ENCODE results near the gene SCFD1. TPM values are rescaled to one million over a fixed set of nuclear protein-coding genes. Genes with fewer than 3 reads are reported as not detected.
"Not testable (repeated sequence)": the region's sequence is repeated elsewhere in the genome, so short reads cannot be mapped to it uniquely, and the experiment has no call there.

The SCFD1 gene
- polyA plus RNA-seq, 1 donor = 106 TPM

DNA sequence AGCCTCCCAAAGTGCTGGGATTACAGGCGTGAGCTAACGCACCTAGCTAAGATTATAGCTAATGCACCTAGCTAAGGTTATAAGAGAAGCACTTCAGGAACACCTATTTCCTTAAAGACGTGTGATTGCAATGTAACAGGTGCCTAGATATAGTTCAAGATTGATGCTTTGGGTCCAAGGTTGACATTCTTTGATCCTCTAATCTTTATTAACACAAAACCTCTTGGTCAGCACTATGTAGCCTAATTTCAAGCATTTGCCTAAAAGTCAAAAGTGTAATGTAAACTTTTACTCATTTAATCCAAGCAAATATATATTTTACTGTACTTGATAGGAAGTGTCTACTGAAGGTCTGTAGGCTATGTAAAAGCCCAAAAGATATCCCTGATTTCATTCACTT lies 36.5 kb downstream of the SCFD1 start:
- DNase-seq = no peak

DNA sequence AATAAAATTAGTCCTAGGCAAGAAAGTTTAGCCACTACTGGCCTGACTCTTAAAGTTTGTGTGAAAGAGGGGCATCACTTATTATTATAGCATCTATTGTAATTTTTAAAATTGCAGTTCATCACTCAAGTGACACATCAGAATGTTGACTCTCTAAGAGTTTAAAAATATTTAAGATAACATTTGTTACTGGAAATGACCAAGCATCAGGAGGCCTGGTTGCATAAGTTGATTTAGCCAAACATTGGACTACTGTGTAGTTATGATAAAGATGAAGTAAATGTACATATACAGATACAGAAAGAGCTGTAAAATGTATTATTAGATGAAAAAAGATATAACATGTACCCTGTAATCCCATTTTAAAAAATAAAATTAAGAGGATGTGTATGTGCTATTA lies 47.5 kb downstream of the SCFD1 start:
- no peak for DNase-seq

DNA sequence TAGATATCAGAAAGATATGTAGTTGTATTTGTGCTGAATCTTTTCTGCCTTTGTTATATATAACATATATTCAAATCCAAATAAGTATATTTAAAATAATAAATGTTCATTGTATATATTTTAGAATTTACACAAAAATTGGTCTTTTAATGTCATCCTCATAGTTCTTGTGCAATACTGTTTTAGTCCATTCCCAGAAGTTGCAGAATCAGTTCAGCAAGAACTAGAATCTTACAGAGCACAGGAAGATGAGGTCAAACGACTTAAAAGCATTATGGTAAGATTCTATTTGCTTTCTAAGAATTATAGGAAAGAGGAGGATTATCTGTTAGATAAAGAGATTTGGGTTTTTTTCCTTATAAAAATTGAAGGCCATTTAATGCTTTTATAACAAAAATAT lies 51.0 kb downstream of the SCFD1 start:
- DNase-seq = no peak

DNA sequence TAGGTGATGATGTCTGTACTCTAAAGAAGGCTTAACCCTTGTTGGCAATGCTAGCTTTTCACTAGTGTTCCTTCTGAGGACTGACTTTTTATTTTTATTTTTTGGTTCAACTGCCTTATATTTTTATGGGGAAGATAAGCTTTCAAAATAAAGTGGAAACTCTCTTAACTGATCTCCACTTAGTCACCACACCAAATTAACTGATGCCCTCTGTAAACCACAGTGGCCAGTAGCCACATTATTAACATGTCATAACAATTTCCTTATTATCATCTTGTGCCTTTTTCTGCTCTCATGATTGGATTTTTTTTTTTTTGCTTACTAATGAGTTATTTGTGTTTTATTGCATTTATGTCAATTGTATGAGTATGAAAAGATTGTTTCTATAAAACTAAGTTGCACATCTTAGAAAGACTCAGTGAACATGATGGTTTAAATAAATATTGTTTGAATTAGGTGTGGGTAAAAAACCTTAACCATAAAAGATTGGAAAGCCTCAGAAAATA lies 56.9 kb downstream of the SCFD1 start:
- no peak for DNase-seq

DNA sequence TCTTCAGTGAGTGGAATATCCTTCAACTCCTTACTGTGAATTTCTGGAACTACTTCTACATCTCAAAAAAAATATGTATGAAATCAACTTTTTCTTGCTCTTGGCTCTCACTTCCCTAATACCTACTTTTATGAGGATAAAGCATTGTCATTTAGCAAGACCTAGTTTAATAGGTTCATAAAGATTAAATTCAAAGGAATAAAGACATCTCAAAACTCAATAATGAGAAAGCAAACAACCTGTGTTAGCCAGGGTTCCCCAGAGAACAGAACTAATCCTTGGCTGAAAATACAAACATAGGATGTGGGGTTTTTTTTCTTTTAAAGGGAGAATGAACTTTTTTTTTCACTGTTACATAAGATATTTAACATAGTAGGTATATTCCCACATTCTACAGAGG lies 57.9 kb downstream of the SCFD1 start:
- no peak for DNase-seq

DNA sequence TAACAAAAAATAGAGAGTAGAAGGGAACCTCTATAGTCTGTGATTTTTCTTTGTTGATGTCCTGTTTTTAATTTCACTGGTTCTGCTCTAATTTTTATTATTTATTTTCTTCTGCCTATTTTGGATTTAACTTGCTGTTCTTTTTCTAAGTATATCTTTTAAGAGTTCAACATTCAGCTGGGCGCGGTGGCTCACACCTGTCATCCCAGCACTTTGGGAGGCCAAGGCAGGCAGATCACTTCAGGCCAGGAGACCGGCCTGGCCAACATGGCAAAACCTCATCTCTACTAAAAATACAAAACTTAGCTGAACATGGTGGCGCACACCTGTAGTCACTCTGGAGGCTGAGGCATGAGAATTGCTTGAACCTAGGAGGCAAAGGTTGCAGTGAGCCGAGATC lies 58.7 kb downstream of the SCFD1 start:
- not testable (repeated sequence) for DNase-seq

DNA sequence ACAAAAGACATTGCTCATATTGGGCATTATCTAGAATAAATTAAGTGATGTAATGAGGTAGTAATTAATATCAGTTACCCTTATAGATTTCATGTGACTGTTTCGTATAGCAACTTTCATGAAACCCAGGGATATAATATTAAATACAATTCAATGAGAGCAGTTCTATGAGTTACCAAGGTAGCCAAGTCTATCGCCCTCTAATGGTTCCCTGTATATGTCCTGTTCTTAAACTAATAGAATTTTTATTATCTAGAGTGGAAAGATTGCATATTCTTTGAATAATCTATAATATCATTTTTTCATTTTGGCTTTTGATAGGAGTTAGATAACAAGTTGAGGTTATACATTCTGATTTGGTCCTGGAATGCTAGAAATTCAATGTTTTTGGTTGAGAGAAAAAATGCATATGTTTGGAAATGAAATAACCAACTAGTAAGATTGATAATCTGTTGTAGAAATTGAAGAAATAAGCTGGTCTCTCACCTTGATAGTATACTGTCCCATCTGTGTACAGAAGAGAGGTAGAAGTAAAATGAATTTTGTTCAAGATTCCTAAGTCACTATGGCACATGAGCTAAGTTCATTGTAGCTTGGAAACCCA lies 59.7 kb downstream of the SCFD1 start:
- DNase-seq = no peak

DNA sequence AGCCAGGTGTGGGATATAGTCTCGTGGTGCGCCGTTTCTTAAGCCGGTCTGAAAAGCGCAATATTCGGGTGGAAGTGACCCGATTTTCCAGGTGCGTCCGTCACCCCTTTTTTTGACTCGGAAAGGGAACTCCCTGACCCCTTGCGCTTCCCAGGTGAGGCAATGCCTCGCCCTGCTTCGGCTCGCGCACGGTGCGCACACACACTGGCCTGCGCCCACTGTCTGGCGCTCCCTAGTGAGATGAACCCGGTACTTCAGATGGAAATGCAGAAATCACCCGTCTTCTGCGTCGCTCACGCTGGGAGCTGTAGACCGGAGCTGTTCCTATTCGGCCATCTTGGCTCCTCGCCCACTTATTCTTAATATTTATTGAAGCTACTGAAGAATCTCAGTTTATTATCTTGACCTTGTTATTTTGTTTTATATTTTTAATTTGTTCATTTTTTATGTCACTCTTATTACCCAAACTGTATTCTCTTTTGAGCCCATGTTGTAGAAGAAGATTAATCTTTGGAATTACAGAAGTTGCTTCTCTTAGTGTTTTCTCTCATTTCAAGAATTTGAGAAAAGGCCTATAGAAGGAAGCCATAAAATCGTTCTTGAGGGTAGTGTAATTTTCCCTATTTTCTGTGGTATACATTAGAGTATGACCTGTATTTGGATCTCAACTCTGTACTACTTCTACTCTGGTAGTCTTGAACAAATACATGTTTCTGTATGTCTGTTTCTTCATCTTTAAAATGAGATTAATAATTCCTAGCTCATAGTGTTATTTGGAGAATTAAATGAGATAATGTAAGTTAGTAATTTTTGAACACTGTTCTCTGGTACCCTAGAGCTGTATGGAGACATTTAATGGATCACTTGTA lies 68.6 kb downstream of the SCFD1 start:
- DNase-seq = not testable (repeated sequence)

DNA sequence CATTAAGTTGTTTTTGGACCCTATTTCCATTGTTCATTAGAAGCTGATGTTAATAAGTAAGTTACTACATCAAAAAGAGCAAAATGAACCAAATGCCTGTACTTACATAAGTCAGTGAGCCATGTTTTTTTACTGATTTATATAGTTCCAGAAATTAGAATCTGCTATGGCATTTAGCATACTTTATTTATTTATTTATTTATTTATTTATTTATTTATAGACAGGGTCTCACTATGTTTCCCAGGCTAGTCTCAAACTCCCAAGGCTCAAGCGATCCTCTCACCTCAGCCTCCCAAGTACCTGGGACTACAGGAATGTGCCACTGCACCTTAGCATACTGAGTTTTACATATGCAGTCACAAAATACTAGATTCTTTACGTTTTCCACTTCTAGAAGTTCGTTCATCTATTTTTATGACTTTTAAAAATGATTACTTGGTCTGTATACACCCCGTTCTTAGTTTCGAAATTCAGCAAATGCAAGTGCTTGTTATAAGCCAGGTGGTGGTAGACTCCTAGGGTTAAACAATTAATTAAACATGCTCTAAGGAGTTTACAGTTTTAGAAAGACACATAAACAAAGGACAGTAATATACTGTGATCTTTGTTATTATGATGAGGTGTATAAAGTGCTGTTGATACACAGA lies 69.8 kb downstream of the SCFD1 start:
- DNase-seq = no peak

DNA sequence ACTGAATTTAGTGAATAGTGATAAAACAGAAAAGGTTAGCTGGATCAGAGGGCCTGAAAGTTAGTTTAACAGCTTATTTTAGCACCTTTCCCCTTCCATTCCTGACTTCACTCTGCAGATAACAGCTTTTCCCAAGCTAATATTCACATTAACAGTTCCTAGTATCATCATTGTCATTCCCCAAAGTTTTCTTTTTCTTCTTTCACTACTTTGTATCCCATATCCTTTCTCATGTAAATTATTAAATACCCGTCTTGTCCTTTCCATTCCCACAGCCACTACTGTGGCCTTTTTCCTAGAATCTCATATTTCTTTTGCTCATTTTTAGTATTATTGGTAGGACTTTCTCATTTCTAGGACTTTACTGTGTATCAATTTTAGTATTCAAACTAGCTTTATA lies 70.5 kb downstream of the SCFD1 start:
- no peak for DNase-seq

DNA sequence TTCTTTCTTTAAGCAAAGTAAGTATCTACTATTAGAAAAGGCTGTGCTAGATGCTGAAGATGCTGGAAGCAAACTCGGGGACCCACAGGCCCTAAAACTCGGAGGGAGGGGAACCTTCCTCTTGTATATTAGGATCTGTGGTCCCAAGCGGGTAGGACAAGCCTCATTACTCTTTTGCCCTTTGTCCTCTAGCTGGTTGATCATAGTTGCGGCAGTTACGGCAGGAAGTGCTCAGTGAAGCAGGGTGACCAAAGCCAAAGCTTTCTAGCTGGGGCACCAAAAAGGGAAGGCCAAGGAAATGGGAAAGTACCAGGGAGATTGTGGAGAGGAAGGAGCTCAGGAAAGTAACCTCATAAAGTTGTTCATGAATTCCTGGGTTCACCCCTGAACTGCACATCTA lies 76.3 kb downstream of the SCFD1 start:
- DNase-seq = peak; percentile 13

DNA sequence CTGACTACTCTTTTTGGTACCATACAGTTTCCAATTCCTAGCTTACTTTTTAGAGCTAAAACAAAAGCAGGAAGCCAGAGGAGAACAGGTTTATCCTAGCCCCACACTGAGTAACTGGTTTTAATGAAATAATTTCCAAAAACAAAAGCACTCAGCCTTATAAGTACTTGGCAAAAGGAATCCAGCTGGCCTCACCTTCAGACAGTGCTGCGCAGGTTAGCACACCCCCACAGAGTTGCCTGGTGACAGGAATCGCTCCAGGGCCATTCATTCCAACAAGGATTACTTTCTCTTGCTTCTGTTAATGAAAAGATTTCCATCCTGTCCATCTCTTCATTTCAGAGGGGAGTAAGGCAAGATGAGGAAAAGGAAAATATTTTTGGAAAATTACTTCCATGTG lies 84.6 kb downstream of the SCFD1 start:
- no peak for DNase-seq

DNA sequence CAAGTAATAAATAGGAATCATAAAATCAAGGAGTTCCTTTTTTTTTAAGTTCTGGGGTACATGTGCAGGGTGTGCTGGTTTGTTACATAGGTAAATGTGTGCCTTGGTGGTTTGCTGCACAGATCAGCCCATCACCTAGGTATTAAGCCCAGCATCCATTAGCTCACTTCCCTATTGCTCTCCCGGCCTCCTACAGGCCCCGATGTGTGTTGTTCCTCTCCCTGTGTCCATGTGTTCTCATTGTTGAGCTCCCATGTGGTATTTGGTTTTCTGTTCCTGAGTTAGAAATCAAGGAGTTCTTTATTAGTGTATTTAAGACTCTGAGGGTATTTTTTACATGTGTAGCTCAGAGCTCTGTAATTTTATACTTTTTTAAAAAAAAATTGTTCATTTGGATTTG lies 86.0 kb downstream of the SCFD1 start:
- DNase-seq = no peak

DNA sequence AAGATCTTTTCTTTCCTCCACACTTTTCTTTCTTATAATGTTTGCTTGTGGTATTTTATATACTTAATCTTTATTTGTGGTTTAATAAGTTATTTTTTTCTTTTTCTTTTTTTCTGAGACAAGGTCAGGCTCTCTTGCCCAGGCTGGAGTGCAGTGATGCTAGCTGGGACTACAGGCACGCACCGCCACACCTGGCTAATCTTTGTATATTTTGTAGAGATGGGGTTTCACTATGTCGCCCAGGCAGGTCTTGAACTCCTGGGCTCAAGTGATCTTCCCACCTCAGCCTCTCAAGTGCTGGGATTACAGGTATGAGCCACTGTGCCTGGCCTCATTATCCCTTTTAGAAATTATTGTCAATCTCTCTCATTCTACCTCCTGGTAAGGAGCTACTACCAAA lies 87.1 kb downstream of the SCFD1 start:
- no peak for DNase-seq

DNA sequence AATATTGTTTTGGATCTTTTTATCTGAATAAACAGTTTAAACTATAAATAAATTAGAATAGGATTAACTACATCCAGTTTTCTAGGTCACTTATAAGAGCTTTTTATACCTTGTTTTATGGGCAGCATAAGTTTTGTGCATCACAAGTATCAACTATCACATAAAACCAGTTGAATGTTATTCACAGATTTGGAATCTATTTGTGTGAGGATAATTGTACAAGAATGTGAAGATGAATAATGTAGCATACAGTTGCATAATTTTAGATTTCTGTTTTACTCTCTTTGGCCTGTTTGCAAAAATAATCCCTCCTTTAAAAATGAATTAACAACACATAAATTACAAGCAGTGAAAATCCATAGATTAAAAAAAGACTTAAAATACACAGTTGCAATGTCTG lies 88.8 kb downstream of the SCFD1 start:
- no peak for DNase-seq

DNA sequence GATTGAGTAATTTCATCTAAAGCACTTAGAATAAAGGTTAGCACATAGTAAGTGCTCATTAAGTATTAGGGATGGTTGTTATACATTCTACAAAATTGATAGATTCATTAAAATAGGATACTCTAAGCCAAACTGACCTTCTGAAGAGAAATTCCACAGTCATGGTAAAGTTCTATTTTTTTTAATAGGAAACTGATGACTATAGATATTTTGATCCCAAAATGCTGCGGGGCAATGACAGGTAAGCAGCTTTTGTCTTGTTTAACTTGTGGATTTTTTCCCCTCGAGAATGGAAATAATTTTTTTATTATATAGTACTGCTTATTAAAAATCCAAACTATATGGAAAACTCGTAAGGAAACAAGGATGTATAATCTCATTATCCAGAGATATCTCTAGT lies 97.0 kb downstream of the SCFD1 start:
- no peak for DNase-seq

DNA sequence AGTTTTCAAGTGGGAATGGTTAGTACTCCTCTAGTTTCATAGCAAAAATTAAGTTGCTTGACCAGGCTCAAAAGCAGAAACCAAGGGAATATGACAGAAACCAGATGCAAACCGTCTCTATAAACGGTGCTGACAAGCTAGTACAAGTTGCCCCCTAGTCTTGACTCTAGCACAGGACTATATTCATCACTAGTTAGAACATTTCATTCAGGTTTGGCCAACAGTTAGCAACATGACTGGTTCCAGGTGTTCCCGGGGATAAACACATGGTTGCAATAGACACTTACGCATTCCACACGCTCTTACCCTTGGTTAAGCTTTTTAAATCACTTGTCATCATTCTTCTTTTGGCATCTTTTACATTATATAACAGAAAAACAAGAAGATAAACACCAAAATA lies 103.6 kb downstream of the SCFD1 start:
- DNase-seq = no peak

DNA sequence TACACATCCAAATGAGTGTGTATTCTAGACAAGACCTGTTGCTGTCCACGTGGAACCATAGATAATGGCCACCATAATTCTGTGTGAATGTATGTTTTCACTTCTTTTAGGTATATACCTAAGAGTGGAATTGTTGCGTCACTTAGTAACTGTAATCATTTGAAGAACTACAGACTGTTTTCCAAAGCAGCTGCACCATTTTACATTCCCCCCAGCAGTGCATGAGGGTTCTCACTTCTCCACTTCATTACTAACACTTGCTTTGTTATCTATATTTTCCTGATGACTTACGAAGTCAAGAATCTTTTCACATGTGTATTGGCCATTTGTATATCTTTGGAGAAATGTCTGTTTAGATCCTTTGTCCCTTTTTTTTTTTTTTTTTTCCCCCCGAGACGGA lies 106.4 kb downstream of the SCFD1 start:
- DNase-seq = no peak

DNA sequence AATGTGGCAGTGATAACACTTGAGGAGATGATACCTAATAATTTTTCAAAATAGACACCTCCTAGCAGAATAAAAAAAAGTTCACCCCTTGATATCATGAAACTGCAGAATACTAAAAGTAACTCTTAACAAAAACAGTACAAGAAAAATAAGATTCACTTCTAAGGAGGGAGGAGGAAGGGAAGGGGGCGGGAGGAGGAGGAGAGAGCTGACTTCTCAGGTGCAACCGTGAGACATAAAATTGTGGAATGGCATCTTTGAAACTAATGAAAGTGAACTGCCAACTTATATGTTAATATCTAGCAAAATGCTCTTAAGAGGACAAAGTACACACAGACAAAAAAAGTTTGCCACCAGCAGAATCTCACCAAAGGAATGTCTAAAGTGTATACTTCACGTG lies 115.8 kb downstream of the SCFD1 start:
- no peak for DNase-seq

DNA sequence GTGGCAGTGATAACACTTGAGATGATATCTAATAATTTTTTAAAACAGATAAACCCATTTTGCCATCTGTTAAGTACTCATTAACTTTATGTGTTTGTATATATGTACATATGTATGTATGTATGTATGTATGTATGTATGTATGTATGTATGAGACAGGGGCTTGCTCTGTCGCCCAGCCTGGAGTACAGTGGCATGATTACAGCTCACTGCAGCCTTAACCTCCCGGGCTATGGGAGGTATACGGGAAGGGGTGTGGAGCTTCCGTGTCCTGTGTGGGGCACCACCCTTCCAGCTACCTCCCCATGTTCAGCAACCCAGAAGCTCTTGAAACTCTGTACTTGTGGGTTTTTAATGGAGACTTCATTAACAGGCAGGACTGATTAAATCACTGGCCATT lies 116.9 kb downstream of the SCFD1 start:
- DNase-seq = no peak

DNA sequence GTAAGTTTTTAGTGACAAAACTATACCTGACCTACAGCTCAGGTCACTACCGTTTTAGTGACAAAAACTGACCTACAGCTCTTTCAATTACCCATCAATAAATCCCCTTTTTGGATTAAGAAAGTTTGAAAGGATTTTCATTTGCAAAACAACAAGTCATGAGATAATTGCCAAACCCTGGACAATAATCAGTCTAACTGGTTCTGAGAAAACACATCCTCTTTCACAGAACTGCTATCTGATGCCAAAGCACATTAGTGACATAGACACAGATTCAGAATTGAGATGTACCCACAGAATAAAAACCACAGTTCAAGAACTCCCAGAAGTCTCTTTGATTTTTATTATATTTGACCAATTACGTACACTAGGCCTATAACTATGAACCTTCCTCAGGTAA lies 126.2 kb downstream of the SCFD1 start:
- DNase-seq = no peak

DNA sequence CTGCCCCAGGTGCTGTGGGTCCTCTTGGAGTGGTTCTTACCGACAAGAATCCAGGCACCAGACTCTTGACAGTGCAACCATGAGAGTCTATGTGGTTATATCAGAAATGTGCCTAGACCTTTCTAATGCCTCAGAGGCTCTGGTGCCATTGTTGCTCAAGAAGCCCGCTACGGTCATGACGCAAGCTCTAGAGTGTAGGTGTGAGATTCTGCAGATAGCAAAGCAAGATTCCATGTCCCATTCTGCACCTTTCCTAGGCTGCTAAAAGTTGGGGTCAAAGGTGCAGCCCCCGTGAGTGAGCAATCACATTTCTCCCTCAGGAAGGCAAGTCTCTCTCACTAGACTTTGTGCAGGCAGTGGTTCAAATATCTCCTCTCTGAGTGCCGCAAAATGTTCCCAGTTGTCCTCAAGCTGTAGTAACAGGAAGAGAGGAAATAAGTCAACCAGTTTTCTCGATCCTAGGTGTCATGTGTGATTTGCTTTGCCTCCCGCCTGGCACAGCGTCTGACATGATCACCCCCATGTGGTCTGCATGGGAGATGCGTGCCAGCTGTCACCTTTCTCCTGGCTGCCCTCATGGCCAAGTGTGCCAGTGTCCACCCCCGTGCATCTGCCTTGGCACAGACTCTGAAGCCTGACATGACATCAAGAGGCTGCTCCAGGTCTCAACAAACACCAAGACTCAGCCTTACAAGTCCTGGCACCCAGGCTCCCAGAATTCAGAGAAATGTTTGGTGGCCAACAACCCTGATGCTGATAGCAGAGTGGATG lies 129.7 kb downstream of the SCFD1 start:
- no peak for DNase-seq

DNA sequence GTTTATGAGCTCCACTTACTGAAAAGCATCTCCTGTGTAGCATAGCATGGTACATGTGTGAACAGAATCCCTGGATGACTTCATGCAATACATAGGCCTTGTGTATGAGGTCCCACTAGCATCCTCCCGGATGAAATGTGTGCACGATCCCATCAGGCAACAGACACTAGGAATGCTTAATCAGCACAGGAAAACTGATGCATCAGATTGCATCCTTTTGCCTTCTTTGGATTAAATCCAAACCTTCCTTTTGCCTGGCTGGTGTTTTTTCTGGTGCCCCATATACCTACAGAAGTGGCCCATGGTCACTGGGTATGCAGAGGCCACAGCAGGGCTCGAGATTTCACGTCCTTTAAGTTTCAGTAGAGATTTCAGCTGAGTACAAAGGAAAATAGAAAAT lies 131.3 kb downstream of the SCFD1 start:
- no peak for DNase-seq
